Endothelial cell (in vitro differentiated cells): Measurements from ENCODE around the gene RARA. TPM values are rescaled to one million over a fixed set of nuclear protein-coding genes. Genes with fewer than 3 reads are reported as not detected.

ENCODE experiments used
- DNase-seq: peaks from one replicate; pipeline ENCODE4 v3.0.0; 2021; ENCODE audit warnings: low spot score
- H3K27ac Mint-ChIP-seq: one replicate; pipeline ENCODE4 v1.8.0; 2021; ENCODE audit warnings: mixed read lengths, inconsistent platforms; ENCODE audit not compliant: unreplicated experiment
- H3K27me3 Mint-ChIP-seq: one replicate; pipeline ENCODE4 v1.8.0; 2021; ENCODE audit warnings: mild to moderate bottlenecking, moderate library complexity, mixed read lengths, inconsistent platforms; ENCODE audit not compliant: unreplicated experiment
- H3K36me3 Mint-ChIP-seq: one replicate; pipeline ENCODE4 v1.8.0; 2021; ENCODE audit warnings: mild to moderate bottlenecking, low read depth, mixed read lengths, inconsistent platforms; ENCODE audit not compliant: unreplicated experiment
- H3K4me1 Mint-ChIP-seq: one replicate; pipeline ENCODE4 v1.8.0; 2021; ENCODE audit warnings: mild to moderate bottlenecking, mixed read lengths, inconsistent platforms; ENCODE audit not compliant: unreplicated experiment
- H3K4me3 Mint-ChIP-seq: one replicate; pipeline ENCODE4 v1.8.0; 2021; ENCODE audit warnings: mild to moderate bottlenecking, mixed read lengths, inconsistent platforms; ENCODE audit not compliant: unreplicated experiment
- H3K9me3 Mint-ChIP-seq: one replicate; pipeline ENCODE4 v1.8.0; 2021; ENCODE audit warnings: mixed read lengths, inconsistent platforms; ENCODE audit not compliant: unreplicated experiment
- CTCF ChIP-seq: fragments of 200-600 bp; sonication (generic); IDR thresholded peaks from one replicate; pipeline ENCODE4 v1.5.0; 2021; ENCODE audit warnings: antibody characterized with exemption; ENCODE audit not compliant: unreplicated experiment
- total RNA-seq: library from RNA; stranded (reverse); fragmentation: NEBNext Ultra II Directional; extraction: Animal tissue kit (Norgen Biotek cat#: 25700); gene quantifications from one replicate; pipeline ENCODE4 v1.2.1, GENCODE V29; 2021; ENCODE audit not compliant: unreplicated experiment

Gene RARA
- total RNA-seq, 1 donor from 2014 or later: 42.8 TPM

GRCh38 chr17:40363111-40363827 is 54.3 kb downstream of the RARA start:
- H3K27ac Mint-ChIP-seq: no peak overlapping the region
- no peaks in the 10 kb centered on the region for H3K36me3 Mint-ChIP-seq

DNA sequence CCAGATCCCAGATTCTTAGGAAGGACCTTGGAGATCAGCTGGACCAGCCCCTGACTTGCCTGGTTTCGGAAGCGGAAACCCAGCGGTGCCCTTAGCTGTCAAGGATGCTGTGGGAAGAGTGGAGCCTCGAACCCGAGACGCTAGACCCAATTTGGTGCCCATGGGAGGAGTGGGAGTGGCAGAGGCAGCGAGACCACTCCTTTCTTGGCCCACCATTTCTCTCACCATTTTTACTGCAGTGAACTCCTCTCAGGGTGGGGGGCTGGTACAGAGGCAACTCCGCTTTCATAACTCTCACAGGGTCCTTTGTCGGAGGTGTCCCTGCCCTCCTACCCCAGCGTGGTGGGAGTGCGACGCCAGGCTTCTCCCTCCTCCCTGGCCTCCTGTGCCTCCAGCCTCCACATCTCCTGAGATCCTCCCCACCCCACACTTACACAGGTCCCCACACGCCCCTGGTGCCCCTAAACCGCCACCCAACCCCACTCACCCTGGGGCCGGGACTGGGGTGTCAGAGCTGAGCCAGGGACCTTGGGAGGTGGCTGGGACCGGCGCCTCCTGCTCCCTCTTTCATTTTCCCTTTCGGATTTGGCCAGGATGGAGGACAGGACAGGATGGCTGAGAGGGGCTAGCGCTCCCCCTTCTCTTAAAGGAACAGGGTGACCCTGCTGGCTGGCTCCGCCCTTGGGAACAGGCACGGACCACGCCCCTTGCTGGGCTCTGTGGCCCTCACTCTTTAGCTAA is 55.3 kb downstream of the RARA start, which contains the start of gene GJD3:
Gene GJD3, minus strand, starts transcription at position 617 of the 741 bp plus-strand sequence. CDS start 922 bp downstream, outside the sequence.
- Mint-ChIP-seq H3K36me3 (no peaks in the 10 kb centered on the region), H3K4me1 (peaks cover 10% of the 10 kb centered on the region), H3K9me3 (no peaks in the 10 kb centered on the region), H3K4me3 (peak within 1 kb of the TSS; percentile 84), H3K27ac (no peak within 1 kb of the TSS), H3K27me3 (peaks cover 15% of the 10 kb centered on the region)
- DNase-seq: no peak
- no peak for TF ChIP-seq CTCF

More at GRCh38 chr17:40363111-40363827, 54.3 kb downstream of the RARA start:
- Mint-ChIP-seq H3K4me1 (peaks cover 7% of the 10 kb centered on the region), H3K27me3 (peaks cover 13% of the 10 kb centered on the region), H3K4me3 (peak overlapping the region; percentile 84), H3K9me3 (no peaks in the 10 kb centered on the region)
- no peak for TF ChIP-seq CTCF
- no peak for DNase-seq

DNA sequence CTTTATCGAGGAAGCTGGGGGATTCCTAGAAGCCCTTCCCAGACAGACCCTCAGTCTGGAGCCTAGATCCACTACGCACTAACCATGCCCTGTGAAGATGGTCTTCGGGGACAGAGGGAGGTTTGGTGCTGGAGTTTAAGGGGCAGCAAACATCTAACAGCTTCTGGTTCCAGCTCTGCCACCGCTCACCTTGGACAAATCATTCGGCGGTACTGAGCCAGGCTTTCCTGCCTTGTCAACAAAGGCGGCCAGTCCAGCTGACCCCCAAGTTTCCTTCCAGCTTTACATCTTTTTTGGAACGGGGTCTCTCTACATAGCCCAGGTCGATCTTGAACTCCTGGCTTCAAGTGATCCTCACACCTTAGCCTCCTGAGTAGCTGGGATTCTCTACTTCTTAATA is 55.9 kb downstream of the RARA start:
- Mint-ChIP-seq H3K36me3 (no peaks in the 10 kb centered on the region), H3K4me3 (no peak overlapping the region), H3K27ac (no peak overlapping the region), H3K27me3 (peaks cover 15% of the 10 kb centered on the region), H3K9me3 (no peaks in the 10 kb centered on the region), H3K4me1 (peaks cover 12% of the 10 kb centered on the region)
- no peak for DNase-seq
- TF ChIP-seq CTCF: no peak

DNA sequence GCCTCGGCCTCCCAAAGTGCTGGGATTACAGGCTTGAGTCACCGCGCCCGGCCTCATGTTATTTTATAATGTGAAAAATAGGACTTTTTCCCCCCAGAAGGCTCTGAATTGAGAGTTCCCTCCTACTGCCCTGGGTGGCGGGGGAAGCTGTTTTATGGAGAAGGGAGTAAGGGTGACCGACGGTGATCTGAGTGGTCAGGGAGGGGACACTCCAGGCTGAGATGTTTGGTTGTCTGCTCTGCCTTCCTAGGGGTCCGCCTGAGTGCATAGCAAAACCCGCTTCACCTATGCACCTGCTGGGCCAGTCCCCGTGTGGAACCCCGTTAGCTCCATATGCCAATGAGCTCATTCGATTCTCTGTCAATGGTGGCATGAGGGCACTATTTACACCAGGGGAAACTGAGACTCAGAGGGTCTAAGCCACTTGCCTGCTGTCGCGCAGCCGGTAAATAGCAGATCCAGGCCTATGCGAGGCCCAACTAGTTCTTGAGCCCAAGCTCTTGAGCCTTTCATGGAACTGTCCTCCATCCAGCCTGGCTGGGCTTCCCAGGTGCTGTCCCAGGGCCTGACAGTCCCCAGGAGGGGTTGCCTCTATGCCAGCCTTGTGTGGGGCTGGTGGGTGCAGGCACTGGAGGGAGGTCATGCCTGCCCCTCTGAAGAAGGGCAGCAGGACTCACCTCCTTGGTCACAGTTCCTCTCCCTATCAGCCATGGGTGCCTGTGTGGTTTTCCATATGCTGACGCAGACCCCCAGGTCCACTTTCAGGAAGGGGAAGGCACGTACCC is 57.3 kb downstream of the RARA start:
- DNase-seq: no peak

More for the DNA sequence above, 57.3 kb downstream of the RARA start:
- Mint-ChIP-seq H3K9me3 (no peaks in the 10 kb centered on the region), H3K36me3 (no peaks in the 10 kb centered on the region), H3K4me1 (peaks cover 7% of the 10 kb centered on the region), H3K27ac (no peak overlapping the region), H3K4me3 (no peak overlapping the region), H3K27me3 (peaks cover 8% of the 10 kb centered on the region)
- no peak for TF ChIP-seq CTCF
